Body of pancreas (tissue), 4 donors: Measurements from ENCODE around the gene CFB.

ENCODE experiments used
- POLR2A ChIP-seq, 3 donors: fragments of 450-650 bp; IDR thresholded peaks; one replicate each; pipeline ENCODE4 v1.6.1; 2016; ENCODE audit warnings: antibody characterized with exemption in 3 of 3, mild to moderate bottlenecking in 2 of 3
- TF ChIP-seq, protein P1 (sequence below), 7 experiments: fragments of 450-650 bp in 4 of 7; fragments of 200-600 bp in 3 of 7; sonication (generic) in 3 of 7; IDR thresholded peaks; one replicate each; pipeline ENCODE4 v1.5.1; 2016 to 2019; ENCODE audit warnings: antibody characterized with exemption in 7 of 7

- TF ChIP-seq, protein P1, sequence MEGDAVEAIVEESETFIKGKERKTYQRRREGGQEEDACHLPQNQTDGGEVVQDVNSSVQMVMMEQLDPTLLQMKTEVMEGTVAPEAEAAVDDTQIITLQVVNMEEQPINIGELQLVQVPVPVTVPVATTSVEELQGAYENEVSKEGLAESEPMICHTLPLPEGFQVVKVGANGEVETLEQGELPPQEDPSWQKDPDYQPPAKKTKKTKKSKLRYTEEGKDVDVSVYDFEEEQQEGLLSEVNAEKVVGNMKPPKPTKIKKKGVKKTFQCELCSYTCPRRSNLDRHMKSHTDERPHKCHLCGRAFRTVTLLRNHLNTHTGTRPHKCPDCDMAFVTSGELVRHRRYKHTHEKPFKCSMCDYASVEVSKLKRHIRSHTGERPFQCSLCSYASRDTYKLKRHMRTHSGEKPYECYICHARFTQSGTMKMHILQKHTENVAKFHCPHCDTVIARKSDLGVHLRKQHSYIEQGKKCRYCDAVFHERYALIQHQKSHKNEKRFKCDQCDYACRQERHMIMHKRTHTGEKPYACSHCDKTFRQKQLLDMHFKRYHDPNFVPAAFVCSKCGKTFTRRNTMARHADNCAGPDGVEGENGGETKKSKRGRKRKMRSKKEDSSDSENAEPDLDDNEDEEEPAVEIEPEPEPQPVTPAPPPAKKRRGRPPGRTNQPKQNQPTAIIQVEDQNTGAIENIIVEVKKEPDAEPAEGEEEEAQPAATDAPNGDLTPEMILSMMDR (IDR thresholded peaks at IDR 0.05), result no peak
- no peak for TF ChIP-seq POLR2A (IDR thresholded peaks at IDR 0.05)
Measured at GRCh38 chr6:31961616-31962015, 15.7 kb downstream of the CFB start.
